Left ventricle myocardium inferior (tissue), 1 donor: ENCODE data around the gene BLOC1S2. TPM values are rescaled to one million over a fixed set of nuclear protein-coding genes. Genes with fewer than 3 reads are reported as not detected.

Source experiments
- DNase-seq: peaks from one replicate; pipeline ENCODE4 v3.0.0-alpha.2; 2020
- H3K27ac ChIP-seq: fragments of 200-600 bp; replicated peaks from 2 replicates; pipeline ENCODE4 v1.8.0; 2021
- H3K27me3 ChIP-seq: fragments of 200-600 bp; 2 replicates; pipeline ENCODE4 v1.8.0; 2021; ENCODE audit warnings: low read depth
- H3K36me3 ChIP-seq: fragments of 200-600 bp; 2 replicates; pipeline ENCODE4 v1.8.0; 2021
- H3K4me1 ChIP-seq: fragments of 200-600 bp; 2 replicates; pipeline ENCODE4 v1.8.0; 2021
- H3K4me3 ChIP-seq: fragments of 200-600 bp; 2 replicates; pipeline ENCODE4 v1.8.0; 2021; ENCODE audit warnings: mild to moderate bottlenecking, moderate library complexity
- H3K9me3 ChIP-seq: fragments of 200-600 bp; replicated peaks from 2 replicates; pipeline ENCODE4 v1.8.0; 2021
- CTCF ChIP-seq: fragments of 200-600 bp; IDR thresholded peaks from 2 replicates; pipeline ENCODE4 v1.8.0; 2021; ENCODE audit warnings: antibody characterized with exemption, mild to moderate bottlenecking, borderline replicate concordance
- intact Hi-C: fragments of 100-400 bp; cut with micrococcal nuclease; formaldehyde crosslinking; loops from one replicate; pipeline ENCODE4 v1.11.0; 2022
- total RNA-seq: library from RNA; stranded (reverse); fragmentation: NEBNext Ultra II Directional; extraction: Animal tissue kit (Norgen Biotek cat#: 25700); gene quantifications from one replicate; pipeline ENCODE4 v1.2.1, GENCODE V29; 2021
- donor health status: DM: no; HTN: yes; CAD: no; lungs with severe emphysema.

BLOC1S2 gene
- total RNA-seq, 1 donor from 2014 or later: 21.0 TPM

DNA sequence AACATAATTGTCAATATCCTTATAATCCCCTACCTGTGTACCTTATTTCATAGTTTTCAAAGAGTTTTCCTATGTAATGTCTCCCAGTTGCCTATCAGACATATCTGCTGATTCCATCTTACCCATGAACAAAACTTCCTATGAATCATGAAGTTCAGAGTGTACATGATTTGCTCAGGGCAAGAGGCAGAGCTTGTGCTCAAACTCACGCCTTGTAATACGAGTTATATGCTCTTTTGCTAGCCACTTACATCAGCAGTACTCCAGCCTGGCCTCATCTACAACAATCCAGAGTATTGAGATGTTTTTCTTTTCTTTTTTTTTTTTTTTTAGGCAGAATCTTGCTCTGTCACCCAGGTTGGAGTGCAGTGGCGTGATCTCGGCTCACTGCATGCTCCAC is 31.7 kb upstream of the BLOC1S2 start:
- TF ChIP-seq CTCF: no peak
- Histone ChIP-seq H3K27me3 (peaks cover 83% of the 10 kb centered on the region), H3K27ac (no peak overlapping the region), H3K9me3 (no peaks in the 10 kb centered on the region), H3K36me3 (no peaks in the 10 kb centered on the region), H3K4me1 (no peaks in the 10 kb centered on the region), H3K4me3 (no peak overlapping the region)
- DNase-seq: no peak
- intact Hi-C loops: no loop called here

GRCh38 chr10:100315615-100316014 is 29.1 kb upstream of the BLOC1S2 start:
- DNase-seq: no peak
- H3K36me3 ChIP-seq: no peaks in the 10 kb centered on the region
- no peak overlapping the region for H3K27ac ChIP-seq
- no peak overlapping the region for H3K4me3 ChIP-seq
- H3K4me1 ChIP-seq: no peaks in the 10 kb centered on the region
- intact Hi-C loops: no loop called here
- no peaks in the 10 kb centered on the region for H3K9me3 ChIP-seq
- TF ChIP-seq CTCF: no peak
- peaks cover 93% of the 10 kb centered on the region for H3K27me3 ChIP-seq

- intact Hi-C loops: no loop called here
- H3K4me3 ChIP-seq: no peak overlapping the region
- H3K27me3 ChIP-seq: peaks cover 90% of the 10 kb centered on the region
Measured at GRCh38 chr10:100311298-100311697, 24.8 kb upstream of the BLOC1S2 start.

DNA sequence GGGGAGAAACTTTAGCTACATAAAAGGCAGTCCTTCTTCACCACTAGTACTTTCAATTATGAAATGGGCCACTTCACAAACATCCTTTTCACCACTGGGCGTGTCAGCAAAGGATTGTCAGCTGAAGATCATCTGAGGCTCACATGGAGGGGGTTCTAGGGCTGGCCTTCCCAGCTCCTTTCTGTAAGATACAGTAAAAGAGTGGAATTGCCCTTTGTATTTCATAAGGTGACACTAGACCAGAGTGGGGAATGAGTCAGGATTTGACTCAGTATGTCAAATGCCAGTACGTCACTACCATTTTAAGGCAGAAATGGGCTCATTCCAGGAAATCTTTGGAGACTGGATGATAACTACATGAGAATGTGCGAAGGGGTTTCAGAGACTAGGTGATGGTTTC is 21.2 kb upstream of the BLOC1S2 start:
- H3K4me1 ChIP-seq: no peaks in the 10 kb centered on the region
- H3K27me3 ChIP-seq: peaks cover 86% of the 10 kb centered on the region
- no peak for TF ChIP-seq CTCF
- no peak overlapping the region for H3K4me3 ChIP-seq
- H3K27ac ChIP-seq: no peak overlapping the region
- DNase-seq: no peak
- H3K36me3 ChIP-seq: no peaks in the 10 kb centered on the region
- intact Hi-C loops: no loop called here
- no peaks in the 10 kb centered on the region for H3K9me3 ChIP-seq

More at GRCh38 chr10:100311298-100311697, 24.8 kb upstream of the BLOC1S2 start:
- no peak for DNase-seq
- Histone ChIP-seq H3K9me3 (no peaks in the 10 kb centered on the region), H3K27ac (no peak overlapping the region), H3K36me3 (no peaks in the 10 kb centered on the region), H3K4me1 (no peaks in the 10 kb centered on the region)
- no peak for TF ChIP-seq CTCF

DNA sequence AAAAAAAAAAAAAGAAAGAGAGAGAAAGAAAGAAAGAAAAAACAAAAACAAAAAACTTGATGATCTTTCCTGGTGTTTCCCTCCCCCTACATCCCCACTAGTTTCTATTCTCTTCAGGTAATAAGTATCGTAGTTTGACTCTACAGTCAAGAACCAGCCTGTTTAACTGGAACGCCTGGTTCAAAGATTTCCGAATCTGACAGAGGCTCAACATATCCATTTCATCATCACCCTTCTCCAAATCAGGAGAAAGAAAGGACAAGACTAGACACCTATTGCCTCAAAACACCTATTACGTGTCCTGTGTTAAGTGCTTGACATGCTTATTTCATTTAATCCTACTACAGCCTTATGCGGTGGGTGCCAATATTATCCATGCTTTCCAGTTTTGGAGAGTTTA is 20.4 kb upstream of the BLOC1S2 start:
- H3K27me3 ChIP-seq: peaks cover 80% of the 10 kb centered on the region
- no peak overlapping the region for H3K27ac ChIP-seq
- no peak for TF ChIP-seq CTCF
- no peak overlapping the region for H3K4me3 ChIP-seq
- no peaks in the 10 kb centered on the region for H3K4me1 ChIP-seq
- no peaks in the 10 kb centered on the region for H3K9me3 ChIP-seq
- intact Hi-C loops: no loop called here
- DNase-seq: no peak
- no peaks in the 10 kb centered on the region for H3K36me3 ChIP-seq

DNA sequence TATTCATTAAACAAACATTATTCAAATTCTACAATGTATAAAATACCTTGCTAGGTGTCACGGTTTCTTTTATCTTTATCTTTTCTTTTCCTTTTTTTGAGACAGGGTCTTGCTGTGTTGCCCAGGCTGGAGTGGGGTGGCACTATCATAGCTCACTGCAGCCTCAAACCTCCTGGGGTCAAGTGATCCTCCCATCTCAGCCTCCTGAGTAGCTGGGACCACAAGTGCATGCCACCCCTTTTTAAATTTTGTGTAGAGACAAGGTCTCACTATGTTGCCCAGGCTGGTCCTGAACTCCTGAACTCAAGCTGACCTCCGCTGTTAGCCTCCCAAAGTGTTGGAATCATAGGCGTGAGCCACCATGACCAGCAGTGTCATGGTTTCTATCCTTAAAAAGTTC is 17.9 kb upstream of the BLOC1S2 start:
- DNase-seq: no peak
- Histone ChIP-seq H3K4me3 (no peak overlapping the region), H3K27ac (no peak overlapping the region), H3K27me3 (peaks cover 64% of the 10 kb centered on the region), H3K4me1 (no peaks in the 10 kb centered on the region), H3K36me3 (no peaks in the 10 kb centered on the region), H3K9me3 (peaks cover 14% of the 10 kb centered on the region)
- intact Hi-C loops: no loop called here
- no peak for TF ChIP-seq CTCF
